HepG2 (cell line): Measurements from ENCODE around the gene DNAJC18. TPM values are rescaled to one million over a fixed set of nuclear protein-coding genes. Genes with fewer than 3 reads are reported as not detected.

Source experiments
- ARID4A ChIP-seq: sonication (generic); formaldehyde crosslinking; IDR thresholded peaks from 2 replicates; pipeline ENCODE4 v1.5.0; 2020; ENCODE audit warnings: mild to moderate bottlenecking, missing genetic modification reagents, borderline replicate concordance
- RAD21 ChIP-seq: fragments of 450-650 bp; formaldehyde crosslinking; IDR thresholded peaks from 2 replicates; pipeline ENCODE4 v1.5.0; 2020; ENCODE audit warnings: mild to moderate bottlenecking
- ZNF354B ChIP-seq: sonication (generic); formaldehyde crosslinking; IDR thresholded peaks from 2 replicates; pipeline ENCODE4 v1.8.0; 2022; ENCODE audit warnings: mild to moderate bottlenecking, missing genetic modification reagents
- polyA plus RNA-seq, 8 experiments: library from polyadenylated mRNA; depleted of rRNA in 3 of 8; stranded (reverse) in 7 of 8; unstranded in 1 of 8; fragments of >200 nt; fragmentation: Illumina TruSeq in 4 of 8; extraction: Trizol in 4 of 8; gene quantifications; 2 replicates each; pipeline versions ENCODE4 v1.2.1 to v1.2.3, GENCODE V29; 2011 to 2016; ENCODE audit warnings: low read depth in 4 of 8, missing spikeins in 1 of 8, mixed read lengths in 1 of 8; ENCODE audit not compliant: insufficient read depth in 1 of 8
- total RNA-seq, 5 experiments: library from RNA; depleted of rRNA; stranded (reverse); fragments of >200 nt; fragmentation: Illumina TruSeq; extraction: Trizol; gene quantifications; 2 replicates each; pipeline ENCODE4 v1.2.3, GENCODE V29; 2016; ENCODE audit warnings: low read depth in 1 of 5
- TF ChIP-seq, protein P1 (sequence below): sonication (generic); formaldehyde crosslinking; IDR thresholded peaks from 2 replicates; pipeline ENCODE4 v1.5.1; 2020; ENCODE audit warnings: mild to moderate bottlenecking, missing genetic modification reagents, borderline replicate concordance
- TF ChIP-seq, protein P2 (sequence below): fragments of 450-650 bp; IDR thresholded peaks from 2 replicates; pipeline ENCODE4 v1.6.1; 2016

Gene DNAJC18
- total and polyA plus RNA-seq, 2 of the 13 experiments (the other 11 are each of a cell fraction or from before 2014, with no cell fraction given), result 6.5 to 6.6 TPM

GRCh38 chr5:139415221-139415861 lies 24.0 kb downstream of the DNAJC18 start (continued):
- TF ChIP-seq ARID4A (no peak), RAD21 (no peak), ZNF354B (no peak)
- TF ChIP-seq, protein P1, sequence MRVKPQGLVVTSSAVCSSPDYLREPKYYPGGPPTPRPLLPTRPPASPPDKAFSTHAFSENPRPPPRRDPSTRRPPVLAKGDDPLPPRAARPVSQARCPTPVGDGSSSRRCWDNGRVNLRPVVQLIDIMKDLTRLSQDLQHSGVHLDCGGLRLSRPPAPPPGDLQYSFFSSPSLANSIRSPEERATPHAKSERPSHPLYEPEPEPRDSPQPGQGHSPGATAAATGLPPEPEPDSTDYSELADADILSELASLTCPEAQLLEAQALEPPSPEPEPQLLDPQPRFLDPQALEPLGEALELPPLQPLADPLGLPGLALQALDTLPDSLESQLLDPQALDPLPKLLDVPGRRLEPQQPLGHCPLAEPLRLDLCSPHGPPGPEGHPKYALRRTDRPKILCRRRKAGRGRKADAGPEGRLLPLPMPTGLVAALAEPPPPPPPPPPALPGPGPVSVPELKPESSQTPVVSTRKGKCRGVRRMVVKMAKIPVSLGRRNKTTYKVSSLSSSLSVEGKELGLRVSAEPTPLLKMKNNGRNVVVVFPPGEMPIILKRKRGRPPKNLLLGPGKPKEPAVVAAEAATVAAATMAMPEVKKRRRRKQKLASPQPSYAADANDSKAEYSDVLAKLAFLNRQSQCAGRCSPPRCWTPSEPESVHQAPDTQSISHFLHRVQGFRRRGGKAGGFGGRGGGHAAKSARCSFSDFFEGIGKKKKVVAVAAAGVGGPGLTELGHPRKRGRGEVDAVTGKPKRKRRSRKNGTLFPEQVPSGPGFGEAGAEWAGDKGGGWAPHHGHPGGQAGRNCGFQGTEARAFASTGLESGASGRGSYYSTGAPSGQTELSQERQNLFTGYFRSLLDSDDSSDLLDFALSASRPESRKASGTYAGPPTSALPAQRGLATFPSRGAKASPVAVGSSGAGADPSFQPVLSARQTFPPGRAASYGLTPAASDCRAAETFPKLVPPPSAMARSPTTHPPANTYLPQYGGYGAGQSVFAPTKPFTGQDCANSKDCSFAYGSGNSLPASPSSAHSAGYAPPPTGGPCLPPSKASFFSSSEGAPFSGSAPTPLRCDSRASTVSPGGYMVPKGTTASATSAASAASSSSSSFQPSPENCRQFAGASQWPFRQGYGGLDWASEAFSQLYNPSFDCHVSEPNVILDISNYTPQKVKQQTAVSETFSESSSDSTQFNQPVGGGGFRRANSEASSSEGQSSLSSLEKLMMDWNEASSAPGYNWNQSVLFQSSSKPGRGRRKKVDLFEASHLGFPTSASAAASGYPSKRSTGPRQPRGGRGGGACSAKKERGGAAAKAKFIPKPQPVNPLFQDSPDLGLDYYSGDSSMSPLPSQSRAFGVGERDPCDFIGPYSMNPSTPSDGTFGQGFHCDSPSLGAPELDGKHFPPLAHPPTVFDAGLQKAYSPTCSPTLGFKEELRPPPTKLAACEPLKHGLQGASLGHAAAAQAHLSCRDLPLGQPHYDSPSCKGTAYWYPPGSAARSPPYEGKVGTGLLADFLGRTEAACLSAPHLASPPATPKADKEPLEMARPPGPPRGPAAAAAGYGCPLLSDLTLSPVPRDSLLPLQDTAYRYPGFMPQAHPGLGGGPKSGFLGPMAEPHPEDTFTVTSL, result no peak
- TF ChIP-seq, protein P2, sequence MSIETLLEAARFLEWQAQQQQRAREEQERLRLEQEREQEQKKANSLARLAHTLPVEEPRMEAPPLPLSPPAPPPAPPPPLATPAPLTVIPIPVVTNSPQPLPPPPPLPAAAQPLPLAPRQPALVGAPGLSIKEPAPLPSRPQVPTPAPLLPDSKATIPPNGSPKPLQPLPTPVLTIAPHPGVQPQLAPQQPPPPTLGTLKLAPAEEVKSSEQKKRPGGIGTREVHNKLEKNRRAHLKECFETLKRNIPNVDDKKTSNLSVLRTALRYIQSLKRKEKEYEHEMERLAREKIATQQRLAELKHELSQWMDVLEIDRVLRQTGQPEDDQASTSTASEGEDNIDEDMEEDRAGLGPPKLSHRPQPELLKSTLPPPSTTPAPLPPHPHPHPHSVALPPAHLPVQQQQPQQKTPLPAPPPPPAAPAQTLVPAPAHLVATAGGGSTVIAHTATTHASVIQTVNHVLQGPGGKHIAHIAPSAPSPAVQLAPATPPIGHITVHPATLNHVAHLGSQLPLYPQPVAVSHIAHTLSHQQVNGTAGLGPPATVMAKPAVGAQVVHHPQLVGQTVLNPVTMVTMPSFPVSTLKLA, result no peak
